HEK293 (cell line): ENCODE measurements around the gene BTBD19.

Experiments
- BCL11B ChIP-seq: fragments of 450-650 bp; formaldehyde crosslinking; IDR thresholded peaks from 2 replicates; pipeline ENCODE4 v1.5.1; 2016; ENCODE audit warnings: low read depth, missing biosample characterization, missing genetic modification characterization
- INSM2 ChIP-seq: fragments of 450-650 bp; formaldehyde crosslinking; IDR thresholded peaks from 2 replicates; pipeline ENCODE4 v1.5.1; 2016; ENCODE audit warnings: missing biosample characterization, missing genetic modification characterization
- KLF1 ChIP-seq: fragments of 450-650 bp; formaldehyde crosslinking; IDR thresholded peaks from 2 replicates; pipeline ENCODE4 v1.5.1; 2016; ENCODE audit warnings: missing biosample characterization, missing genetic modification characterization
- KLF16 ChIP-seq: fragments of 450-650 bp; formaldehyde crosslinking; IDR thresholded peaks from 2 replicates; pipeline ENCODE4 v1.5.1; 2017; ENCODE audit warnings: missing biosample characterization, missing genetic modification characterization
- PATZ1 ChIP-seq: fragments of 450-650 bp; formaldehyde crosslinking; IDR thresholded peaks from 2 replicates; pipeline ENCODE4 v1.5.1; 2016; ENCODE audit warnings: missing biosample characterization, missing genetic modification characterization
- PBX3 ChIP-seq: sonication (generic); formaldehyde crosslinking; IDR thresholded peaks from 2 replicates; pipeline ENCODE4 v1.8.1; 2022; ENCODE audit warnings: mild to moderate bottlenecking, moderate library complexity, missing genetic modification reagents
- REPIN1 ChIP-seq: fragments of 450-650 bp; formaldehyde crosslinking; IDR thresholded peaks from 2 replicates; pipeline ENCODE4 v1.5.1; 2017; ENCODE audit warnings: missing biosample characterization, missing genetic modification characterization, low read depth
- REST ChIP-seq: fragments of 450-650 bp; formaldehyde crosslinking; IDR thresholded peaks from 2 replicates; pipeline ENCODE4 v1.5.1; 2016; ENCODE audit warnings: missing biosample characterization, missing genetic modification characterization
- ZBTB21 ChIP-seq: fragments of 450-650 bp; formaldehyde crosslinking; IDR thresholded peaks from 2 replicates; pipeline ENCODE4 v1.5.1; 2017; ENCODE audit warnings: missing biosample characterization, missing genetic modification characterization
- ZBTB44 ChIP-seq: fragments of 450-650 bp; IDR thresholded peaks from 2 replicates; pipeline ENCODE4 v1.5.1; 2018; ENCODE audit warnings: missing biosample characterization, mild to moderate bottlenecking, missing genetic modification characterization
- ZNF140 ChIP-seq: fragments of 450-650 bp; formaldehyde crosslinking; IDR thresholded peaks from 2 replicates; pipeline ENCODE4 v1.5.1; 2016; ENCODE audit warnings: missing biosample characterization, missing genetic modification characterization
- ZNF2 ChIP-seq: fragments of 450-650 bp; formaldehyde crosslinking; IDR thresholded peaks from 2 replicates; pipeline ENCODE4 v1.5.1; 2016; ENCODE audit warnings: missing biosample characterization, missing genetic modification characterization
- ZNF266 ChIP-seq: fragments of 450-650 bp; formaldehyde crosslinking; IDR thresholded peaks from 2 replicates; pipeline ENCODE4 v1.5.1; 2016; ENCODE audit warnings: missing biosample characterization, missing genetic modification characterization, low read depth
- ZNF391 ChIP-seq: fragments of 450-650 bp; formaldehyde crosslinking; IDR thresholded peaks from 2 replicates; pipeline ENCODE4 v1.5.1; 2016; ENCODE audit warnings: low read depth, missing biosample characterization, missing genetic modification characterization, borderline replicate concordance
- ZNF449 ChIP-seq: fragments of 450-650 bp; formaldehyde crosslinking; IDR thresholded peaks from 2 replicates; pipeline ENCODE4 v1.5.1; 2017; ENCODE audit warnings: missing biosample characterization, mild to moderate bottlenecking, missing genetic modification characterization, moderate library complexity
- ZNF514 ChIP-seq: fragments of 450-650 bp; formaldehyde crosslinking; IDR thresholded peaks from 2 replicates; pipeline ENCODE4 v1.5.1; 2016; ENCODE audit warnings: missing biosample characterization, missing genetic modification characterization
- ZNF561 ChIP-seq: fragments of 450-650 bp; IDR thresholded peaks from 2 replicates; pipeline ENCODE4 v1.5.1; 2018; ENCODE audit warnings: missing biosample characterization, missing genetic modification characterization, borderline replicate concordance
- ZNF585B ChIP-seq: fragments of 450-650 bp; formaldehyde crosslinking; IDR thresholded peaks from 2 replicates; pipeline ENCODE4 v1.5.1; 2016; ENCODE audit warnings: missing biosample characterization, missing genetic modification characterization
- ZNF610 ChIP-seq: fragments of 450-650 bp; formaldehyde crosslinking; IDR thresholded peaks from 2 replicates; pipeline ENCODE4 v1.5.1; 2016; ENCODE audit warnings: missing biosample characterization, missing genetic modification characterization, borderline replicate concordance
- ZNF626 ChIP-seq: fragments of 450-650 bp; sonication (Bioruptor Pico); formaldehyde crosslinking; IDR thresholded peaks from 2 replicates; pipeline ENCODE4 v1.5.1; 2018; ENCODE audit warnings: missing biosample characterization, missing genetic modification characterization, inconsistent platforms
- ZNF664 ChIP-seq: fragments of 450-650 bp; formaldehyde crosslinking; IDR thresholded peaks from 2 replicates; pipeline ENCODE4 v1.5.1; 2016; ENCODE audit warnings: missing biosample characterization, missing genetic modification characterization
- ZNF707 ChIP-seq: fragments of 450-650 bp; formaldehyde crosslinking; IDR thresholded peaks from 2 replicates; pipeline ENCODE4 v1.5.1; 2016; ENCODE audit warnings: missing biosample characterization, missing genetic modification characterization
- ZNF776 ChIP-seq: fragments of 450-650 bp; formaldehyde crosslinking; IDR thresholded peaks from 2 replicates; pipeline ENCODE4 v1.5.0; 2017; ENCODE audit warnings: missing biosample characterization, missing genetic modification characterization, borderline replicate concordance
- ZNF792 ChIP-seq: fragments of 450-650 bp; formaldehyde crosslinking; IDR thresholded peaks from 2 replicates; pipeline ENCODE4 v1.5.1; 2016; ENCODE audit warnings: missing biosample characterization, missing genetic modification characterization
- ZSCAN18 ChIP-seq: fragments of 450-650 bp; formaldehyde crosslinking; IDR thresholded peaks from 2 replicates; pipeline ENCODE4 v1.5.1; 2016; ENCODE audit warnings: missing biosample characterization, missing genetic modification characterization

Gene BTBD19

GRCh38 chr1:44775078-44775929 lies 33.0 kb upstream of the BTBD19 start, which contains the start of gene RPS8 (continued):
- TF ChIP-seq REST (tag by site-specific recombination) (no peak), ZSCAN18 (tag by site-specific recombination) (no peak; the same call in 1 of the 2 replicates), ZNF626 (tag by site-specific recombination) (no peak), BCL11B (peak; percentile 95), ZNF610 (tag by site-specific recombination) (peak; percentile 41), ZNF561 (tag by site-specific recombination) (no peak; the same call in 1 of the 2 replicates), ZNF2 (tag by site-specific recombination) (peak; percentile 97; the same call in 1 of the 2 replicates), PBX3 (0 out of 2 replicates have a peak, but pooled peaks have one; percentile 30), ZNF707 (tag by site-specific recombination) (0 out of 2 replicates have a peak, but pooled peaks have one; percentile 9), ZBTB44 (tag by site-specific recombination) (no peak), REPIN1 (tag by site-specific recombination) (0 out of 2 replicates have a peak, but pooled peaks have one; percentile 24), ZNF585B (tag by site-specific recombination) (no peak), ZNF514 (tag by site-specific recombination) (no peak), ZNF140 (tag by site-specific recombination) (no peak), ZBTB21 (tag by site-specific recombination) (peak; percentile 78), KLF16 (tag by site-specific recombination) (peak; percentile 95), ZNF391 (peak; percentile 94; the same call in 1 of the 2 replicates), INSM2 (tag by site-specific recombination) (peak; percentile 18; the same call in 1 of the 2 replicates), ZNF664 (tag by site-specific recombination) (0 out of 2 replicates have a peak, but pooled peaks have one; percentile 8), ZNF776 (no peak), ZNF449 (tag by site-specific recombination) (no peak), PATZ1 (tag by site-specific recombination) (peak; percentile 82), KLF1 (tag by site-specific recombination) (peak; percentile 78; the same call in 1 of the 2 replicates), ZNF266 (tag by site-specific recombination) (no peak), ZNF792 (tag by site-specific recombination) (0 out of 2 replicates have a peak, but pooled peaks have one; percentile 27)
